ENCODE measurements around the gene UTP25. TPM values are rescaled to one million over a fixed set of nuclear protein-coding genes. Genes with fewer than 3 reads are reported as not detected.

The UTP25 gene
- total RNA-seq, 1 experiment from 2014 or later, result 4.8 TPM

DNA sequence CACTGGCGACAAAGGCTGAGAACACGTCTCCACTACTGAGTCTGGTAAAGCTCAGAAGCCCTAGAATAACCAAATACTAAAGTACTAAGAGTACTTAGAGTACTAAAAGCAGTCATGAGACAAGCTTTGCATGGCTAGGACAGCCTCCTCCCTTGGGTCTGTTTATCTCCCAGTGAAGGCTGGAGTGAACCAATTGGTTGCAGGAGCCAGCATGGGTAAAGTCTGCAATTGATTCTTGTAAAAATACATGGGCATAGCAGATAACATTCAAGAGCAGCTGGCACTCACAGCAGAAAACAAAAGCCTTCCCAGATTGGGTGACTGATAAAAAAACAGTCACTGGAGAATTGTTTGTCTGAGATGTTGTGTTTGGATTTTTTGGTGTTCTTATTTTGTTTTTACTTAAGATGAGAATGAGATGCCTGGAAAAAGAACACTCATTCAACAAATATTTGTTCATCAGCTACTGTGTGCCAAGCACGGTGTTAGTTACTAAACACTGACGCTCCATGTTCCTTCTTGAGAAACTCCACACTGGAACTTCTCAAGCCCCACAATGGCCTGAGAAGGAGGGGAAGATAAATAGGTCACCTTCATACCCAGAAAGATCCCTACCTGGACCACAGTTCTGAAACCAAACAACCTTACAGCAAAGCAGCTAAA lies 25.5 kb upstream of the UTP25 start:
- ChIA-PET CTCF (interaction anchor here (1.2 kb wide), 1 partner anchor 54 kb away, joined by 3 read pairs; no protein-coding TSS in a partner anchor), POLR2A (no interaction called here)
- Mint-ChIP-seq H3K9me3 (no peaks in the 10 kb centered on the region), H3K36me3 (no peaks in the 10 kb centered on the region), H3K27ac (no peak overlapping the region), H3K27me3 (ENCODE audit: low read depth) (no peaks in the 10 kb centered on the region; the same call in 1 of the 2 replicates), H3K4me3 (no peak overlapping the region), H3K4me1 (peaks cover 13% of the 10 kb centered on the region)
- ATAC-seq (no peak), DNase-seq (ENCODE audit: low spot score) (no peak)
- TF ChIP-seq, protein P1, sequence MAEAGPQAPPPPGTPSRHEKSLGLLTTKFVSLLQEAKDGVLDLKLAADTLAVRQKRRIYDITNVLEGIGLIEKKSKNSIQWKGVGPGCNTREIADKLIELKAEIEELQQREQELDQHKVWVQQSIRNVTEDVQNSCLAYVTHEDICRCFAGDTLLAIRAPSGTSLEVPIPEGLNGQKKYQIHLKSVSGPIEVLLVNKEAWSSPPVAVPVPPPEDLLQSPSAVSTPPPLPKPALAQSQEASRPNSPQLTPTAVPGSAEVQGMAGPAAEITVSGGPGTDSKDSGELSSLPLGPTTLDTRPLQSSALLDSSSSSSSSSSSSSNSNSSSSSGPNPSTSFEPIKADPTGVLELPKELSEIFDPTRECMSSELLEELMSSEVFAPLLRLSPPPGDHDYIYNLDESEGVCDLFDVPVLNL (CRISPR knock-in tag; IDR thresholded peaks at IDR 0.05; ENCODE audit: borderline replicate concordance, low read depth), result no peak
- TF ChIP-seq RELA (CRISPR knock-in tag; IDR thresholded peaks at IDR 0.05; ENCODE audit: borderline replicate concordance), result no peak
- TF ChIP-seq ESRRA (CRISPR knock-in tag; IDR thresholded peaks at IDR 0.05; ENCODE audit: borderline replicate concordance), result no peak
- TF ChIP-seq, protein P2, sequence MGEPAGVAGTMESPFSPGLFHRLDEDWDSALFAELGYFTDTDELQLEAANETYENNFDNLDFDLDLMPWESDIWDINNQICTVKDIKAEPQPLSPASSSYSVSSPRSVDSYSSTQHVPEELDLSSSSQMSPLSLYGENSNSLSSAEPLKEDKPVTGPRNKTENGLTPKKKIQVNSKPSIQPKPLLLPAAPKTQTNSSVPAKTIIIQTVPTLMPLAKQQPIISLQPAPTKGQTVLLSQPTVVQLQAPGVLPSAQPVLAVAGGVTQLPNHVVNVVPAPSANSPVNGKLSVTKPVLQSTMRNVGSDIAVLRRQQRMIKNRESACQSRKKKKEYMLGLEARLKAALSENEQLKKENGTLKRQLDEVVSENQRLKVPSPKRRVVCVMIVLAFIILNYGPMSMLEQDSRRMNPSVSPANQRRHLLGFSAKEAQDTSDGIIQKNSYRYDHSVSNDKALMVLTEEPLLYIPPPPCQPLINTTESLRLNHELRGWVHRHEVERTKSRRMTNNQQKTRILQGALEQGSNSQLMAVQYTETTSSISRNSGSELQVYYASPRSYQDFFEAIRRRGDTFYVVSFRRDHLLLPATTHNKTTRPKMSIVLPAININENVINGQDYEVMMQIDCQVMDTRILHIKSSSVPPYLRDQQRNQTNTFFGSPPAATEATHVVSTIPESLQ (CRISPR knock-in tag; IDR thresholded peaks at IDR 0.05), result no peak
- no peak for TF ChIP-seq SP1 (CRISPR knock-in tag; conservative IDR thresholded peaks at IDR 0.05)
- TF ChIP-seq AFF4 (CRISPR knock-in tag; IDR thresholded peaks at IDR 0.05; ENCODE audit: borderline replicate concordance), result no peak
- no peak for TF ChIP-seq NFE2L1 (CRISPR knock-in tag; IDR thresholded peaks at IDR 0.05)
- no peak for TF ChIP-seq ZNF532 (CRISPR knock-in tag; IDR thresholded peaks at IDR 0.05; ENCODE audit: borderline replicate concordance)
- TF ChIP-seq ATF1 (CRISPR knock-in tag; IDR thresholded peaks at IDR 0.05), result no peak
- TF ChIP-seq MAX (CRISPR knock-in tag; IDR thresholded peaks at IDR 0.05), result no peak
- no peak for TF ChIP-seq PREB (CRISPR knock-in tag; IDR thresholded peaks at IDR 0.05; ENCODE audit: borderline replicate concordance)
- TF ChIP-seq, protein P3, sequence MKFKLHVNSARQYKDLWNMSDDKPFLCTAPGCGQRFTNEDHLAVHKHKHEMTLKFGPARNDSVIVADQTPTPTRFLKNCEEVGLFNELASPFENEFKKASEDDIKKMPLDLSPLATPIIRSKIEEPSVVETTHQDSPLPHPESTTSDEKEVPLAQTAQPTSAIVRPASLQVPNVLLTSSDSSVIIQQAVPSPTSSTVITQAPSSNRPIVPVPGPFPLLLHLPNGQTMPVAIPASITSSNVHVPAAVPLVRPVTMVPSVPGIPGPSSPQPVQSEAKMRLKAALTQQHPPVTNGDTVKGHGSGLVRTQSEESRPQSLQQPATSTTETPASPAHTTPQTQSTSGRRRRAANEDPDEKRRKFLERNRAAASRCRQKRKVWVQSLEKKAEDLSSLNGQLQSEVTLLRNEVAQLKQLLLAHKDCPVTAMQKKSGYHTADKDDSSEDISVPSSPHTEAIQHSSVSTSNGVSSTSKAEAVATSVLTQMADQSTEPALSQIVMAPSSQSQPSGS (CRISPR knock-in tag; IDR thresholded peaks at IDR 0.05; ENCODE audit: borderline replicate concordance, low read depth), result no peak
- TF ChIP-seq ZNF219 (CRISPR knock-in tag; IDR thresholded peaks at IDR 0.05; ENCODE audit: borderline replicate concordance), result no peak
- no peak for TF ChIP-seq ZNF416 (CRISPR knock-in tag; IDR thresholded peaks at IDR 0.05)
- TF ChIP-seq ERG (CRISPR knock-in tag; IDR thresholded peaks at IDR 0.05), result no peak
